ENCODE measurements around the gene HELZ.

HELZ gene

GRCh38 chr17:67178555-67178954 lies 66.4 kb downstream of the HELZ start:
- Histone ChIP-seq H3K9me3 (replicated peaks; ENCODE audit: low read length) (no peaks in the 10 kb centered on the region), H3K4me2 (ENCODE audit: low read length) (no peak overlapping the region), H3K27me3 (ENCODE audit: control insufficient read depth, insufficient read depth, low read length) (no peaks in the 10 kb centered on the region), H3K36me3 (ENCODE audit: insufficient read depth, low read length) (peaks cover 19% of the 10 kb centered on the region), H3K4me3 (ENCODE audit: low read length) (no peak overlapping the region), H3K4me1 (ENCODE audit: control insufficient read depth, insufficient read depth, low read length) (no peaks in the 10 kb centered on the region), H3K9ac (ENCODE audit: low read depth, low read length) (no peak overlapping the region)

GRCh38 chr17:67177732-67178131 lies 67.3 kb downstream of the HELZ start:
- Histone ChIP-seq H3K4me3 (ENCODE audit: low read length) (no peak overlapping the region), H3K4me1 (ENCODE audit: control insufficient read depth, insufficient read depth, low read length) (no peaks in the 10 kb centered on the region), H3K27me3 (ENCODE audit: control insufficient read depth, insufficient read depth, low read length) (no peaks in the 10 kb centered on the region), H3K9ac (ENCODE audit: low read depth, low read length) (no peak overlapping the region), H3K36me3 (ENCODE audit: insufficient read depth, low read length) (peaks cover 19% of the 10 kb centered on the region), H3K4me2 (ENCODE audit: low read length) (no peak overlapping the region), H3K9me3 (replicated peaks; ENCODE audit: low read length) (no peaks in the 10 kb centered on the region)

- H3K4me2 ChIP-seq (ENCODE audit: low read length), result no peak overlapping the region
These were observed 70.8 kb downstream of the HELZ start for GRCh38 chr17:67174190-67174589.

GRCh38 chr17:67171560-67171959 lies 73.4 kb downstream of the HELZ start:
- H3K27me3 ChIP-seq (ENCODE audit: control insufficient read depth, insufficient read depth, low read length), result no peaks in the 10 kb centered on the region
- H3K9ac ChIP-seq (ENCODE audit: low read depth, low read length), result no peak overlapping the region
- no peak overlapping the region for H3K4me2 ChIP-seq (ENCODE audit: low read length)
- H3K9me3 ChIP-seq (replicated peaks; ENCODE audit: low read length), result no peaks in the 10 kb centered on the region
- peaks cover 9% of the 10 kb centered on the region for H3K36me3 ChIP-seq (ENCODE audit: insufficient read depth, low read length)
- H3K4me3 ChIP-seq (ENCODE audit: low read length), result no peak overlapping the region
- no peaks in the 10 kb centered on the region for H3K4me1 ChIP-seq (ENCODE audit: control insufficient read depth, insufficient read depth, low read length)

More at GRCh38 chr17:67174190-67174589, 70.8 kb downstream of the HELZ start:
- Histone ChIP-seq H3K4me1 (ENCODE audit: control insufficient read depth, insufficient read depth, low read length) (no peaks in the 10 kb centered on the region), H3K9ac (ENCODE audit: low read depth, low read length) (no peak overlapping the region), H3K4me3 (ENCODE audit: low read length) (no peak overlapping the region), H3K36me3 (ENCODE audit: insufficient read depth, low read length) (peaks cover 17% of the 10 kb centered on the region), H3K27me3 (ENCODE audit: control insufficient read depth, insufficient read depth, low read length) (no peaks in the 10 kb centered on the region), H3K9me3 (replicated peaks; ENCODE audit: low read length) (no peaks in the 10 kb centered on the region)

- Histone ChIP-seq H3K9me3 (replicated peaks; ENCODE audit: low read length) (no peaks in the 10 kb centered on the region), H3K36me3 (ENCODE audit: insufficient read depth, low read length) (peaks cover 22% of the 10 kb centered on the region), H3K4me3 (ENCODE audit: low read length) (no peak overlapping the region), H3K4me2 (ENCODE audit: low read length) (no peak overlapping the region), H3K27me3 (ENCODE audit: control insufficient read depth, insufficient read depth, low read length) (no peaks in the 10 kb centered on the region), H3K9ac (ENCODE audit: low read depth, low read length) (no peak overlapping the region), H3K4me1 (ENCODE audit: control insufficient read depth, insufficient read depth, low read length) (no peaks in the 10 kb centered on the region)
These were observed 76.5 kb downstream of the HELZ start for GRCh38 chr17:67168496-67168895.

- no peak overlapping the region for H3K4me2 ChIP-seq (ENCODE audit: low read length)
- H3K4me3 ChIP-seq (ENCODE audit: low read length), result no peak overlapping the region
- peaks cover 28% of the 10 kb centered on the region for H3K36me3 ChIP-seq (ENCODE audit: insufficient read depth, low read length)
- no peak overlapping the region for H3K9ac ChIP-seq (ENCODE audit: low read depth, low read length)
- no peaks in the 10 kb centered on the region for H3K27me3 ChIP-seq (ENCODE audit: control insufficient read depth, insufficient read depth, low read length)
- H3K4me1 ChIP-seq (ENCODE audit: control insufficient read depth, insufficient read depth, low read length), result no peaks in the 10 kb centered on the region
- no peaks in the 10 kb centered on the region for H3K9me3 ChIP-seq (replicated peaks; ENCODE audit: low read length)
These were observed 79.8 kb downstream of the HELZ start for GRCh38 chr17:67165201-67165600.

- Histone ChIP-seq H3K4me2 (ENCODE audit: low read length) (no peak overlapping the region), H3K4me3 (ENCODE audit: low read length) (no peak overlapping the region), H3K9me3 (replicated peaks; ENCODE audit: low read length) (no peaks in the 10 kb centered on the region), H3K27me3 (ENCODE audit: control insufficient read depth, insufficient read depth, low read length) (no peaks in the 10 kb centered on the region), H3K4me1 (ENCODE audit: control insufficient read depth, insufficient read depth, low read length) (no peaks in the 10 kb centered on the region), H3K36me3 (ENCODE audit: insufficient read depth, low read length) (peaks cover 28% of the 10 kb centered on the region), H3K9ac (ENCODE audit: low read depth, low read length) (no peak overlapping the region)
These were observed 80.7 kb downstream of the HELZ start for GRCh38 chr17:67164302-67164701.

GRCh38 chr17:67162771-67163170 lies 82.2 kb downstream of the HELZ start:
- Histone ChIP-seq H3K4me2 (ENCODE audit: low read length) (no peak overlapping the region), H3K9me3 (replicated peaks; ENCODE audit: low read length) (no peaks in the 10 kb centered on the region), H3K4me1 (ENCODE audit: control insufficient read depth, insufficient read depth, low read length) (no peaks in the 10 kb centered on the region), H3K27me3 (ENCODE audit: control insufficient read depth, insufficient read depth, low read length) (no peaks in the 10 kb centered on the region), H3K4me3 (ENCODE audit: low read length) (no peak overlapping the region), H3K36me3 (ENCODE audit: insufficient read depth, low read length) (peaks cover 28% of the 10 kb centered on the region), H3K9ac (ENCODE audit: low read depth, low read length) (no peak overlapping the region)

- Histone ChIP-seq H3K9ac (ENCODE audit: low read depth, low read length) (no peak overlapping the region), H3K9me3 (replicated peaks; ENCODE audit: low read length) (no peaks in the 10 kb centered on the region), H3K4me3 (ENCODE audit: low read length) (no peak overlapping the region), H3K4me1 (ENCODE audit: control insufficient read depth, insufficient read depth, low read length) (no peaks in the 10 kb centered on the region), H3K4me2 (ENCODE audit: low read length) (no peak overlapping the region), H3K27me3 (ENCODE audit: control insufficient read depth, insufficient read depth, low read length) (no peaks in the 10 kb centered on the region), H3K36me3 (ENCODE audit: insufficient read depth, low read length) (peaks cover 28% of the 10 kb centered on the region)
These were observed 83.4 kb downstream of the HELZ start for GRCh38 chr17:67161573-67161972.

GRCh38 chr17:67160791-67161190 lies 84.2 kb downstream of the HELZ start:
- peaks cover 22% of the 10 kb centered on the region for H3K36me3 ChIP-seq (ENCODE audit: insufficient read depth, low read length)
- peaks cover 4% of the 10 kb centered on the region for H3K4me1 ChIP-seq (ENCODE audit: control insufficient read depth, insufficient read depth, low read length)
- no peaks in the 10 kb centered on the region for H3K9me3 ChIP-seq (replicated peaks; ENCODE audit: low read length)

GRCh38 chr17:67157732-67158639 lies 87.0 kb downstream of the HELZ start:
- Histone ChIP-seq H3K9me3 (replicated peaks; ENCODE audit: low read length) (no peaks in the 10 kb centered on the region), H3K9ac (ENCODE audit: low read depth, low read length) (no peak overlapping the region), H3K36me3 (ENCODE audit: insufficient read depth, low read length) (peaks cover 6% of the 10 kb centered on the region), H3K4me3 (ENCODE audit: low read length) (no peak overlapping the region), H3K27me3 (ENCODE audit: control insufficient read depth, insufficient read depth, low read length) (no peaks in the 10 kb centered on the region), H3K4me1 (ENCODE audit: control insufficient read depth, insufficient read depth, low read length) (peaks cover 4% of the 10 kb centered on the region), H3K4me2 (ENCODE audit: low read length) (no peak overlapping the region)

More at GRCh38 chr17:67160791-67161190, 84.2 kb downstream of the HELZ start:
- no peaks in the 10 kb centered on the region for H3K27me3 ChIP-seq (ENCODE audit: control insufficient read depth, insufficient read depth, low read length)
- H3K9ac ChIP-seq (ENCODE audit: low read depth, low read length), result no peak overlapping the region
- no peak overlapping the region for H3K4me3 ChIP-seq (ENCODE audit: low read length)
- no peak overlapping the region for H3K4me2 ChIP-seq (ENCODE audit: low read length)
